ENCODE measurements around the gene NRTN.

DNA sequence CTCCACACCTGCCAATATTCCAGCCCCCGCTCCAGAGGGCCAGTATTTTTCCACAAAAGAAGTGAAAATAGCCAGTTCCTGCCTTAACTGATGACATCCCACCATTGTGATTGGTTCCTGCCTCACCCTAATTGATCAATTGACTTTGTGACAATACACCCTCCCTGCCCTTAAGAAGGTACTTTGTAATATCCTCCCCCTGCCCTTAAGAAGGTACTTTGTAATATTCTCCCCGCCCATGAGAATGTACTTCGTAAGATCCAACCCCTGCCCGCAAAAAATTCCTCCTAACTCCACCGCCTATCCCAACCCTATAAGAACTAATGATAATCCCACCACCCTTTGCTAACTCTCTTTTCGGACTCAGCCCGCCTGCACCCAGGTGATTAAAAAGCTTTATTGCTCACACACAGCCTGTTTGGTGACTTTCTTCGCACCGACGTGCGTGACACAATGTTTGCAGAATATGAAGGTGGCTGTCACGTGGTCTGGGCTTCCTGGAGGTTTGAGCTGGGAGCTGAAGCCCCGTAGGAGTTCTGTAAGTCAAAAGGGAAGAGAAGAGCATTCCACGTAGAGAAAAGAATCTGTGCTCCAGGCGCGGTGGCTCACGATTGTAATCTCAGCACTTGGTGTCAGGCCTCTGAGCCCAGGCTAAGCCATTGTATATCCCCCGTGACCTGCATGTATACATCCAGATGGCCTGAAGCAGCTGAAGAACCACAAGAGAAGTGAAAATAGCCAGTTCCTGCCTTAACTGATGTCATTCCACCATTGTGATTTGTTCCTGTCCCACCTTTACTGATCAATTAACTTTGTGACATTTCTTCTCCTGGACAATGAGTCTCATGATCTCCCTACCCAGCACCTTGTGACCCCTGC is 52.6 kb downstream of the NRTN start:
- TF ChIP-seq CTCF (conservative IDR thresholded peaks at IDR 0.05; ENCODE audit: low read depth, low read length) (no peak), EZH2 (IDR thresholded peaks at IDR 0.05; ENCODE audit: low read length, unreplicated experiment) (no peak)
